K562 (cell line): ENCODE results near the gene HNRNPA3. TPM values are rescaled to one million over a fixed set of nuclear protein-coding genes. Genes with fewer than 3 reads are reported as not detected.

ENCODE experiments used
- BCLAF1 ChIP-seq, 2 experiments: fragments of 450-650 bp in 1 of 2; IDR thresholded peaks; 2 replicates each; pipeline ENCODE4 v1.6.1; 2011 to 2017; ENCODE audit warnings: low read depth in 2 of 2, antibody characterized with exemption in 1 of 2, borderline replicate concordance in 1 of 2, low read length in 1 of 2, mild to moderate bottlenecking in 1 of 2, mixed read lengths in 1 of 2; ENCODE audit not compliant: control insufficient read depth in 1 of 2
- BRF2 ChIP-seq: IDR thresholded peaks from 3 replicates; pipeline ENCODE4 v1.6.1; 2011; ENCODE audit warnings: borderline replicate concordance, mild to moderate bottlenecking; ENCODE audit not compliant: insufficient read length, insufficient read depth
- CUX1 ChIP-seq: fragments of 200-800 bp; sonication (Bioruptor generic); IDR thresholded peaks from 2 replicates; pipeline ENCODE4 v1.6.1; 2016; ENCODE audit warnings: missing genetic modification characterization, missing compliant biosample characterization
- CXXC5 ChIP-seq: fragments of 250-450 bp; sonication (Bioruptor Pico); IDR thresholded peaks from 2 replicates; pipeline ENCODE4 v1.8.0; 2022; ENCODE audit warnings: inconsistent platforms, mild to moderate bottlenecking, moderate library complexity
- DDX20 ChIP-seq: fragments of 450-650 bp; IDR thresholded peaks from 2 replicates; pipeline ENCODE4 v1.6.1; 2016; ENCODE audit warnings: missing genetic modification characterization, low read depth, mild to moderate bottlenecking, missing compliant biosample characterization, moderate library complexity
- MAX ChIP-seq: sonication (generic); formaldehyde crosslinking; IDR thresholded peaks from 2 replicates; pipeline ENCODE4 v1.9.0; 2022; ENCODE audit warnings: mild to moderate bottlenecking, missing genetic modification reagents
- RBBP5 ChIP-seq: fragments of 200-600 bp; sonication (generic); IDR thresholded peaks from 2 replicates; pipeline ENCODE4 v1.6.1; 2012; ENCODE audit warnings: borderline replicate concordance, mild to moderate bottlenecking, low read length, control low read depth, inconsistent platforms; ENCODE audit not compliant: insufficient read depth, poor library complexity, severe bottlenecking
- YY1 ChIP-seq, 3 experiments: IDR thresholded peaks; 2 replicates each; pipeline ENCODE4 v1.6.1; 2011; ENCODE audit warnings: low read length in 2 of 3, mild to moderate bottlenecking in 2 of 3, moderate library complexity in 2 of 3, borderline replicate concordance in 1 of 3, control low read depth in 1 of 3, low read depth in 1 of 3; ENCODE audit not compliant: insufficient read depth in 3 of 3, insufficient replicate concordance in 2 of 3, control insufficient read depth in 1 of 3, insufficient read length in 1 of 3; ENCODE audit errors: extremely low read depth in 1 of 3
- ZNF449 ChIP-seq: fragments of 250-450 bp; sonication (Bioruptor Pico); IDR thresholded peaks from 2 replicates; pipeline ENCODE4 v1.8.0; 2022; ENCODE audit warnings: moderate library complexity, mild to moderate bottlenecking, inconsistent platforms
- polyA plus RNA-seq, 8 experiments: library from polyadenylated mRNA; depleted of rRNA in 4 of 8; stranded (reverse) in 5 of 8; unstranded in 3 of 8; fragments of >200 nt; fragmentation: Nextera tagmentation in 2 of 8; fragmentation: Illumina TruSeq in 1 of 8; extraction: Ambion mirVana in 2 of 8; extraction: Trizol in 1 of 8; gene quantifications; 2 replicates each; pipeline versions ENCODE4 v1.2.1 to v1.2.3, GENCODE V29; 2011 to 2014; ENCODE audit warnings: inconsistent platforms in 1 of 8, missing spikeins in 1 of 8
- total RNA-seq, 7 experiments: library from RNA; depleted of rRNA in 6 of 7; stranded (reverse); fragments of >200 nt in 6 of 7; fragmentation: Illumina TruSeq in 2 of 7; extraction: Trizol in 2 of 7; gene quantifications; 2 replicates each; pipeline versions ENCODE4 v1.2.1 to v1.2.3, GENCODE V29; 2011 to 2021; ENCODE audit warnings: low replicate concordance in 1 of 7

HNRNPA3 gene
- total and polyA plus RNA-seq, 9 of the 15 experiments (the other 6 are each of a cell fraction or from before 2014, with no cell fraction given): 72.8 to 428 (median 192) TPM

GRCh38 chr2:177171418-177171865 is 41.2 kb upstream of the HNRNPA3 start (continued):
- TF ChIP-seq BRF2 (no peak), RBBP5 (no peak), YY1 (IDR thresholded peaks at IDR 0.05; ENCODE audit: borderline replicate concordance in 1 of 3, control insufficient read depth in 1 of 3, extremely low read depth in 1 of 3, insufficient read depth in 3 of 3, insufficient read length in 1 of 3, insufficient replicate concordance in 2 of 3, low read depth in 1 of 3, low read length in 2 of 3) (no peak), CXXC5 (CRISPR knock-in tag) (peak; percentile 68), BCLAF1 (IDR thresholded peaks at IDR 0.05; ENCODE audit: borderline replicate concordance in 1 of 2, control insufficient read depth in 1 of 2, low read depth in 2 of 2, low read length in 1 of 2) (no peak), ZNF449 (peak; percentile 94), CUX1 (CRISPR knock-in tag) (0 out of 2 replicates have a peak, but pooled peaks have one; percentile 54), MAX (no peak), DDX20 (tag) (peak; percentile 80; the same call in 1 of the 2 replicates)
